GM12864 (cell line): Measurements from ENCODE around the gene GIGYF1.
"Not testable (repeated sequence)": the region's sequence is repeated elsewhere in the genome, so short reads cannot be mapped to it uniquely, and the experiment has no call there.

ENCODE experiments used
- DNase-seq: peaks from one replicate; pipeline ENCODE4 v3.0.0-alpha.2; 2011; ENCODE audit warnings: low read depth
- H3K4me3 ChIP-seq: 2 replicates; pipeline ENCODE4 v1.5.1; 2011; ENCODE audit warnings: mild to moderate bottlenecking, low read depth, low read length, control low read depth
- CTCF ChIP-seq: IDR thresholded peaks from 2 replicates; pipeline ENCODE4 v1.5.1; 2011; ENCODE audit warnings: low read depth, mild to moderate bottlenecking, moderate library complexity, low read length, control low read depth, inconsistent platforms; ENCODE audit errors: missing control alignments

Gene GIGYF1

DNA sequence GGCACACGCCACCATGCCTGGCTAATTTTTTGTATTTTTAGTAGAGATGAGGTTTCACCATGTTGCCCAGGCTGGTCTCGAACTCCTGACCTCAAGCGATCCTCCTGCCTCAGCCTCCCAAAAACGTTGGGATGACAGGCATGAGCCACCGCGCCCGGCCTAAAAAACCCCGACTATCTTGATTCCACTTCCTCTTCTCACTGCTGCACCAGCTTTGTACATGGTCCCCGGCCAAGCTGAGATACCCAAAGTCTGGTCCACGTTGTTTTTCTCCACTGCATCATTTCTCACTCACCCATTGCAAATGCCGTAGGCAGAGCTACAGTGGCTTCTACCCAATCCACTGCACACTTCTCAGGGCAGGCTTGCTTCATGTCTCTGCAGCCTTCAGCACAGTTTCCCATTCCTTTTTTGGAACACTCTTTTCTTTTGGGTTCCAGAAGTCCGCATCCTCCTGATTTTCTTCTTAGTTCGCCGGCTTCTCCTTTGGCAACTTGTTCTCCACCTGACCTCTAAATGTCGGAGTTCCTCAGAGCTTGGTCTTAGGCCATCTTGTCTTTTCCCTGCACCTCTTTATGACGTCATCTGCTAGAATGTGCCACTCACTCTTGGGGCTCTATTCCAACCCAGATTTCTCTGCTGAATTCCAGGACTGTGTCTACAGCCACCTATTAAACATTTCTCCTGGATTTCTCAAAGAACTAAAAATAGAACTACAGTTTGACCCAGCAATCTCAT, 26.6 kb downstream of the GIGYF1 start:
- DNase-seq = no peak
- TF ChIP-seq CTCF = no peak

GRCh38 chr7:100665168-100665726, 28.8 kb downstream of the GIGYF1 start:
- H3K4me3 ChIP-seq = no peak overlapping the region
- no peak for DNase-seq
- TF ChIP-seq CTCF = no peak

More for the DNA sequence above, 26.6 kb downstream of the GIGYF1 start:
- H3K4me3 ChIP-seq = no peak overlapping the region

GRCh38 chr7:100662194-100662776, 31.8 kb downstream of the GIGYF1 start:
- not testable (repeated sequence) for H3K4me3 ChIP-seq, DNase-seq

GRCh38 chr7:100655908-100656674, 38.0 kb downstream of the GIGYF1 start, which contains the start of gene ACTL6B:
Gene ACTL6B (minus strand): TSS chr7:100656448. CDS start chr7:100656354, 94 bp downstream.
- DNase-seq = no peak
- no peak within 1 kb of the TSS for H3K4me3 ChIP-seq
- TF ChIP-seq CTCF = no peak

- TF ChIP-seq CTCF = no peak
- DNase-seq = no peak
- H3K4me3 ChIP-seq = no peak overlapping the region
These were observed 38.9 kb downstream of the GIGYF1 start for GRCh38 chr7:100654908-100655831.

DNA sequence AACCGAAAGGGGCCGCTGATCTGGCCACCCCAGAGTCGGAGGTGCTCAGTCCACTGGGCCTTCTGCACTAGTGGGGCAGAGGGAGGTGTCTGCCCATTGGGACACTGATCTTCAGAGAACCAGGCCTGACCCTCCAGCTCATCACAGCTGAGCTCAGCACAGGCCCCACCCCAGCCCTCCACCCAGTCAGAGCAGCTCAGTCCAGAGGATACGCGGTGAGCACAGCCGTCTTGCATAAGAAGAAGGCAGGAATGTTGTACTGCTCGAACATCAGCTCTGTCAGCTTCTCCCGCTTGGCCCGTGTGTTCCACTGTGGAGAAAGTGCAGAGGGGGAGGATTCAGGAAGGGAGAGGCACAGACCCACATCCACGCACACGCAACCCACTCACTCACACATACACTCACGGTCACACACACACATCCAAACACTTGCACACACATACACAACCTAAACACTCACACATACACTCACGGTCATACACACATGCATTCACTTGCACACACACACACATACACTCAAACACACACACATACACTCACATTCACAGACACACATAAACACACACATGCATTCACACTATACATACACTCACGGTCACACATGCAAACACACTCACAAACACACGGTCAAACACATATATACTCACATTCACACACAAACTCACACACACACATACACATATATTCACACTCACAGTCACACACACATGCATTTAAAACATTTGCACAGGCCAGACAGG, 44.1 kb downstream of the GIGYF1 start:
- DNase-seq = no peak
- H3K4me3 ChIP-seq = no peak overlapping the region
- no peak for TF ChIP-seq CTCF
